ENCODE results near the gene C2CD4C.

GRCh38 chr19:397321-397720, 11.6 kb downstream of the C2CD4C start:
- TF ChIP-seq CTCF (optimal IDR thresholded peaks at IDR 0.05 in 1 of 3, IDR thresholded peaks at IDR 0.05 in 1 of 3, conservative IDR thresholded peaks at IDR 0.05 in 1 of 3; ENCODE audit: extremely low read depth in 1 of 3, insufficient read depth in 2 of 3, low read length in 3 of 3) (no peak), EZH2 (IDR thresholded peaks at IDR 0.05; ENCODE audit: low read length) (no peak)

All from keratinocyte (primary cell).